ENCODE results near the gene TRAPPC12.

The TRAPPC12 gene

GRCh38 chr2:3338340-3338739 is 41.2 kb upstream of the TRAPPC12 start:
- ATAC-seq: no peak
- TF ChIP-seq CSDC2 (CRISPR knock-in tag; IDR thresholded peaks at IDR 0.05): no peak
- TF ChIP-seq ISL1 (CRISPR knock-in tag; IDR thresholded peaks at IDR 0.05): no peak
- TF ChIP-seq TOX (CRISPR knock-in tag; IDR thresholded peaks at IDR 0.05; ENCODE audit: borderline replicate concordance): no peak
- no peak for TF ChIP-seq CREB5 (CRISPR knock-in tag; IDR thresholded peaks at IDR 0.05; ENCODE audit: low read depth)
- no peak for TF ChIP-seq ESRRG (CRISPR knock-in tag; IDR thresholded peaks at IDR 0.05)
- TF ChIP-seq RARB (CRISPR knock-in tag; IDR thresholded peaks at IDR 0.05): no peak
- no peak for TF ChIP-seq TSHZ2 (CRISPR knock-in tag; IDR thresholded peaks at IDR 0.05)
- TF ChIP-seq PATZ1 (CRISPR knock-in tag; IDR thresholded peaks at IDR 0.05; ENCODE audit: borderline replicate concordance): no peak
- no peak for TF ChIP-seq SNAI2 (CRISPR knock-in tag; IDR thresholded peaks at IDR 0.05)
- no peak for TF ChIP-seq ZFP3 (CRISPR knock-in tag; IDR thresholded peaks at IDR 0.05)
- no peak for TF ChIP-seq ZC3H10 (CRISPR knock-in tag; IDR thresholded peaks at IDR 0.05)
- no peak for TF ChIP-seq CSRNP3 (CRISPR knock-in tag; IDR thresholded peaks at IDR 0.05)
- no peak for TF ChIP-seq GLIS3 (CRISPR knock-in tag; IDR thresholded peaks at IDR 0.05)
- no peak for TF ChIP-seq BACH2 (CRISPR knock-in tag; IDR thresholded peaks at IDR 0.05; ENCODE audit: borderline replicate concordance)
- no peak for TF ChIP-seq POU6F1 (CRISPR knock-in tag; IDR thresholded peaks at IDR 0.05; ENCODE audit: borderline replicate concordance, low read depth)
- no peak for TF ChIP-seq OSR1 (CRISPR knock-in tag; IDR thresholded peaks at IDR 0.05)
- no peak for TF ChIP-seq ZNF8 (CRISPR knock-in tag; IDR thresholded peaks at IDR 0.05)
- no peak for TF ChIP-seq ZNF565 (CRISPR knock-in tag; conservative IDR thresholded peaks at IDR 0.05; ENCODE audit: low read depth)
- TF ChIP-seq ZNF70 (CRISPR knock-in tag; IDR thresholded peaks at IDR 0.05): no peak

- no peak for ATAC-seq
- TF ChIP-seq CSRNP3 (CRISPR knock-in tag; IDR thresholded peaks at IDR 0.05) (no peak), TSHZ2 (CRISPR knock-in tag; IDR thresholded peaks at IDR 0.05) (no peak), ZNF70 (CRISPR knock-in tag; IDR thresholded peaks at IDR 0.05) (no peak)
These were observed 39.4 kb upstream of the TRAPPC12 start for GRCh38 chr2:3340144-3340543.

All from SK-N-SH treated with all-trans-retinoic acid at 6 μM for 48 hours (cell line).